Heart left ventricle (tissue), 13 donors: ENCODE data around the gene PRDM15.

Source experiments
- CTCF ChIP-seq, 12 donors: fragments of 200-600 bp; sonication (generic) in 4 of 12; IDR thresholded peaks; one replicate each; pipeline versions ENCODE4 v1.5.0 to v1.8.0; 2018 to 2022; ENCODE audit warnings: antibody characterized with exemption in 12 of 12, mild to moderate bottlenecking in 5 of 12
- POLR2A ChIP-seq, 2 donors: fragments of 450-650 bp; IDR thresholded peaks; one replicate each; pipeline ENCODE4 v1.6.1; 2017; ENCODE audit warnings: antibody characterized with exemption in 2 of 2, mild to moderate bottlenecking in 2 of 2, moderate library complexity in 2 of 2
- donor health status: ischemic (EF 13 %, LVEDD 7.1; RV severe dilation, severe dysfunction).
- donor health status: DM: no; HTN: yes; CAD: no.
- donor health status: DM: no; HTN: no; CAD: no.
- donor health status: ischemic (EF 25% LVEDD 6.9; RV normal size, moderate dysfunction).
- donor health status: ischemic (EF 25% LVEDD 5.7; RV mildly dilated, moderate dysfunction).
- donor health status: ischemic (EF 35%, LVEDD 5.7; RV mildly dilated, moderate dysfunction).
- donor health status: nonischemic (EF 11% LVEDD 7.7; RV severe dilation, severe dysfunction).
- donor health status: DM: yes; HTN: yes; CAD: no.
- donor health status: PGD.
- donor health status: ischemic (EF 29% LVEDD 5.4; RV normal size, mild dysfunction).
- donor health status: nonischemic (EF 23%, LVEDD 6.1; RV moderate dilation, normal function).

GRCh38 chr21:41776778-41777177 is 102.4 kb downstream of the PRDM15 start:
- no peak for TF ChIP-seq CTCF (IDR thresholded peaks at IDR 0.05)
- TF ChIP-seq POLR2A (IDR thresholded peaks at IDR 0.05) = no peak
